Measurements from ENCODE around the gene DNMT3A. TPM values are rescaled to one million over a fixed set of nuclear protein-coding genes. Genes with fewer than 3 reads are reported as not detected.
A peak's percentile ranks its signal among the peaks of the same experiment; 100 is the strongest.

Gene DNMT3A
- total RNA-seq, 2 donors from 2014 or later: 8.9 to 32.2 TPM

- Mint-ChIP-seq H3K4me3 (no peak overlapping the region), H3K27me3 (no peaks in the 10 kb centered on the region), H3K9me3 (no peaks in the 10 kb centered on the region), H3K27ac (no peak overlapping the region), H3K36me3 (no peaks in the 10 kb centered on the region), H3K4me1 (ENCODE audit: low read depth in 2 of 2) (peaks cover 39 to 51% of the 10 kb centered on the region in 2 donors)
- DNase-seq (ENCODE audit: low spot score) (no peak), ATAC-seq (no peak)
These were observed 7.2 kb downstream of the DNMT3A start for GRCh38 chr2:25334482-25334881.

- peaks cover 39 to 47% of the 10 kb centered on the region in 2 donors for H3K4me1 Mint-ChIP-seq (ENCODE audit: low read depth in 2 of 2)
- no peak overlapping the region for H3K4me3 Mint-ChIP-seq
- ATAC-seq (no peak), DNase-seq (ENCODE audit: low spot score) (no peak)
- no peak overlapping the region for H3K27ac Mint-ChIP-seq
- no peaks in the 10 kb centered on the region for H3K9me3 Mint-ChIP-seq
- H3K36me3 Mint-ChIP-seq: no peaks in the 10 kb centered on the region
- no peaks in the 10 kb centered on the region for H3K27me3 Mint-ChIP-seq
These were observed 7.7 kb downstream of the DNMT3A start for GRCh38 chr2:25333981-25334380.

GRCh38 chr2:25332571-25332970 lies 9.2 kb downstream of the DNMT3A start:
- H3K4me3 Mint-ChIP-seq: no peak overlapping the region
- H3K4me1 Mint-ChIP-seq (ENCODE audit: low read depth in 2 of 2): peaks cover 39 to 45% of the 10 kb centered on the region in 2 donors
- no peak overlapping the region for H3K27ac Mint-ChIP-seq
- peaks cover 3% of the 10 kb centered on the region for H3K36me3 Mint-ChIP-seq
- H3K9me3 Mint-ChIP-seq: no peaks in the 10 kb centered on the region
- no peak for ATAC-seq
- DNase-seq (ENCODE audit: low spot score): no peak
- no peaks in the 10 kb centered on the region for H3K27me3 Mint-ChIP-seq

- Mint-ChIP-seq H3K36me3 (peaks cover 7% of the 10 kb centered on the region), H3K4me1 (ENCODE audit: low read depth in 2 of 2) (peaks cover 36 to 38% of the 10 kb centered on the region in 2 donors), H3K9me3 (no peaks in the 10 kb centered on the region), H3K4me3 (no peak overlapping the region), H3K27ac (no peak overlapping the region), H3K27me3 (no peaks in the 10 kb centered on the region)
- DNase-seq (ENCODE audit: low spot score) (no peak), ATAC-seq (no peak)
These were observed 9.9 kb downstream of the DNMT3A start for GRCh38 chr2:25331686-25332365.

DNA sequence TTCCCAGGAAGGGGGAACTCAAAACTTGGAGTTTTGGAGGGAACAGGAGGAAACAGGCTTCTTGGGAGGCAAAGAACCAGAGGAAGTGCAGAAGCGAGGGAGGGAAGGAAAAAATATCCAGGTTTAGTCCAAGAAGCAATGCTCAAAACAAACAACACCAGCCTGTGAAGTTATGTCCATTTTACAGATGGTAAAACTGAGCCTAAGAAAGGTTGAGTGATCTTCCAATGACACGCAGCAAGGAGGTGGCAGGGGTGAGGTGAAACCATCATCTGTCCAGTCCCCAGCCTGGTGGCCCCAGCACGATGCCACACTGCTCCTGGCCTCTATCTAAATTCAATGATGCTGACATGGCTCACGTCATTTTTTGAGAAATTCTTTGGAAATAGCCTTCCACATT lies 10.8 kb downstream of the DNMT3A start:
- peaks cover 4% of the 10 kb centered on the region for H3K9me3 Mint-ChIP-seq
- H3K4me3 Mint-ChIP-seq: no peak overlapping the region
- H3K4me1 Mint-ChIP-seq (ENCODE audit: low read depth in 2 of 2): peaks cover 34 to 35% of the 10 kb centered on the region in 2 donors
- H3K27me3 Mint-ChIP-seq: no peaks in the 10 kb centered on the region
- no peak overlapping the region for H3K27ac Mint-ChIP-seq
- no peak for DNase-seq (ENCODE audit: low spot score)
- no peak for ATAC-seq
- peaks cover 12% of the 10 kb centered on the region for H3K36me3 Mint-ChIP-seq

DNA sequence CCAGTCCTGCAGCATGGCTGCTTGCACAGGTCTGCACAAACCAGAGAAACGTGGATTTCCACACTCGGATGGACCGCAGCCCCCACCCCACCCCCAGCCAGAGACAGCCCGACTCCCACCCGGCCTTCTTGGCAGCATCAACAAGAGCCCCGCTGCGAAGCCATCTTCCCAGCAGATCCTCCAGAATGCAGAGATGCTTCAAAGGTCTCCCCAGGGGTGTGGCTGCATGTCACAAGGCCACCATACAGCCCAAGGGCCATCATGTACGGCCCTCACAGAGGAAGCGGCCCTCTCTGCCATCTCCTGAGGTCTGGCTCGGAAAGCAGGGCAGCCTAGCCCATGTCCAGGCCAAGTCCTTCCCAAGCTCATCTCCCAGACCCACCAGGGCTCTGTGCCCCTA lies 11.5 kb downstream of the DNMT3A start:
- Mint-ChIP-seq H3K4me1 (ENCODE audit: low read depth in 2 of 2) (peaks cover 29 to 40% of the 10 kb centered on the region in 2 donors), H3K36me3 (peaks cover 16% of the 10 kb centered on the region), H3K9me3 (peaks cover 6% of the 10 kb centered on the region), H3K27ac (no peak overlapping the region), H3K27me3 (no peaks in the 10 kb centered on the region), H3K4me3 (no peak overlapping the region)
- DNase-seq (ENCODE audit: low spot score) (no peak), ATAC-seq (no peak)

GRCh38 chr2:25328152-25329085 lies 13.3 kb downstream of the DNMT3A start:
- Mint-ChIP-seq H3K4me3 (no peak overlapping the region), H3K36me3 (peaks cover 16% of the 10 kb centered on the region), H3K27me3 (no peaks in the 10 kb centered on the region), H3K27ac (no peak overlapping the region), H3K4me1 (ENCODE audit: low read depth in 2 of 2) (peaks cover 28 to 37% of the 10 kb centered on the region in 2 donors), H3K9me3 (peaks cover 6% of the 10 kb centered on the region)
- ATAC-seq (no peak), DNase-seq (ENCODE audit: low spot score) (no peak)

GRCh38 chr2:25326326-25327013 lies 15.3 kb downstream of the DNMT3A start:
- Mint-ChIP-seq H3K27ac (no peak overlapping the region), H3K4me1 (ENCODE audit: low read depth in 2 of 2) (peaks cover 38 to 43% of the 10 kb centered on the region in 2 donors), H3K4me3 (no peak overlapping the region), H3K27me3 (peaks cover 0 to 4% of the 10 kb centered on the region in 2 donors), H3K9me3 (peaks cover 6% of the 10 kb centered on the region), H3K36me3 (peaks cover 16% of the 10 kb centered on the region)
- DNase-seq (ENCODE audit: low spot score) (no peak), ATAC-seq (no peak)

DNA sequence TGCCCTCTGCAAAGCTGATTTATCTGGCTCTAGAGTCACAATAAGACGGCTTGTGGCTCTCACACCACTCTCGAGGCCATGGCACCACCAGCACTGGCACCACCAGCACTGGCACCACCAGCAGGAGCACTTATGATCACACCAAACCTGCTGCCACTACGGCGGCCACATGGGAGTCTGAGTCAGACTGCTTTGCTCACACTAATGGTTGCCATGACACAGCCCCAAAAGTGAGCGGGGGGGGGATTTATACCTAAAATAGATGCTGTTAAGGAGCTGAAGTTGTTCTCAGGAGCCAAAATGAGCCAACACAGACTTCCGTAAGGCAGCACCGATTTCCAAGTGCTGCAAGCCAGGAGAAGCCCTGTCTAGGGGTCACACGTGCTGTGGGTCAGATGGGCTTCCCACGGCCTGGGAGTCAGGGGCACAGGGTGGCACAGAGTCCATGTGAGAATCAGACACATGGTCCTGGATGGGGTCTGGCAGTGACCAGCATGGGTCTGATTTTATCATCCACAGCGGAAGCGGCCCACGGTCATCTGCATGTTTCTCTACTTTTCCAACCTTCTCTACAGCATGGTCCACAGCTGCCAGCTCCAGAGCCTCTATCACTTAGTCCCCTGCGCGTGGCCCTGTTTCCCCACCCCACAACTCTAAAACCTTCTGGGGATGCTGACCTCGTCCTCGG lies 16.7 kb downstream of the DNMT3A start:
- Mint-ChIP-seq H3K36me3 (peaks cover 16% of the 10 kb centered on the region), H3K27ac (no peak overlapping the region), H3K27me3 (peaks cover 0 to 6% of the 10 kb centered on the region in 2 donors), H3K4me1 (ENCODE audit: low read depth in 2 of 2) (peaks cover 33 to 41% of the 10 kb centered on the region in 2 donors), H3K9me3 (peaks cover 6% of the 10 kb centered on the region), H3K4me3 (no peak overlapping the region)
- ATAC-seq: no peak
- no peak for DNase-seq (ENCODE audit: low spot score)

GRCh38 chr2:25324251-25324650 lies 17.5 kb downstream of the DNMT3A start:
- no peak for DNase-seq (ENCODE audit: low spot score)
- H3K27me3 Mint-ChIP-seq: peaks cover 0 to 6% of the 10 kb centered on the region in 2 donors
- no peak overlapping the region for H3K27ac Mint-ChIP-seq
- peaks cover 16% of the 10 kb centered on the region for H3K36me3 Mint-ChIP-seq
- H3K4me1 Mint-ChIP-seq (ENCODE audit: low read depth in 2 of 2): peaks cover 33 to 40% of the 10 kb centered on the region in 2 donors
- peaks cover 6% of the 10 kb centered on the region for H3K9me3 Mint-ChIP-seq
- ATAC-seq: no peak
- no peak overlapping the region for H3K4me3 Mint-ChIP-seq

- H3K27ac Mint-ChIP-seq: peak overlapping the region in 1 of 2 donors; percentile 19
- no peak for DNase-seq (ENCODE audit: low spot score)
- peaks cover 16% of the 10 kb centered on the region for H3K36me3 Mint-ChIP-seq
- peak overlapping the region; percentile 74 for H3K4me3 Mint-ChIP-seq
- H3K9me3 Mint-ChIP-seq: peaks cover 6% of the 10 kb centered on the region
- peaks cover 0 to 6% of the 10 kb centered on the region in 2 donors for H3K27me3 Mint-ChIP-seq
- peaks cover 33 to 41% of the 10 kb centered on the region in 2 donors for H3K4me1 Mint-ChIP-seq (ENCODE audit: low read depth in 2 of 2)
- no peak for ATAC-seq
These were observed 18.0 kb downstream of the DNMT3A start for GRCh38 chr2:25323610-25324189.

- Mint-ChIP-seq H3K27me3 (peaks cover 0 to 6% of the 10 kb centered on the region in 2 donors), H3K4me1 (ENCODE audit: low read depth in 2 of 2) (peaks cover 33 to 41% of the 10 kb centered on the region in 2 donors)
These were observed 18.6 kb downstream of the DNMT3A start for GRCh38 chr2:25323042-25323514.

DNA sequence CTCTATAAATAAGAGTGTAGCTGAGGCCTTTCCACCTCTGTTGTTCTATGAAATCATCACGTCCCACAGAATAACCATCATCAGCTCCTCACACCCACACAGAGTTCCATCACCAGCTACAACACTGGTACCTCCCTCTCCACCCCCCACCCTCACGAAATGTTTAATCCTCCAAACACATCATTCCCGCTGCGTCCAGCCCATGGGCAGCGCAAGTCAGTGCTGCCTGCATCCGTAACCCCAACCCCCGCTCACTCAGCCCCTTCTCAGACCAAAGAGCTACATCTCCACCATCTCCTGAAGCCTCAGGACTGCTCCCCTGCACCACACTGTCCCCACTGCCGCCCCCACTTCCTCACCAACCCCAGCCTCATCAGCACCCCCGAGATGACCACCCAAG lies 19.4 kb downstream of the DNMT3A start:
- peaks cover 6% of the 10 kb centered on the region for H3K9me3 Mint-ChIP-seq
- DNase-seq (ENCODE audit: low spot score) (no peak), ATAC-seq (no peak)
- H3K36me3 Mint-ChIP-seq: peaks cover 11% of the 10 kb centered on the region
- H3K27ac Mint-ChIP-seq: peak overlapping the region in 1 of 2 donors; percentile 19
- peaks cover 33 to 38% of the 10 kb centered on the region in 2 donors for H3K4me1 Mint-ChIP-seq (ENCODE audit: low read depth in 2 of 2)
- peaks cover 0 to 6% of the 10 kb centered on the region in 2 donors for H3K27me3 Mint-ChIP-seq
- peak overlapping the region; percentile 74 for H3K4me3 Mint-ChIP-seq

More at GRCh38 chr2:25323042-25323514, 18.6 kb downstream of the DNMT3A start:
- ATAC-seq: peak; percentile 93 to 95
- Mint-ChIP-seq H3K4me3 (peak overlapping the region; percentile 74), H3K36me3 (peaks cover 16% of the 10 kb centered on the region), H3K9me3 (peaks cover 6% of the 10 kb centered on the region), H3K27ac (peak overlapping the region in 1 of 2 donors; percentile 19)
- peak; percentile 76 for DNase-seq (ENCODE audit: low spot score)
